ENCODE measurements around the gene ATF3. TPM values are rescaled to one million over a fixed set of nuclear protein-coding genes. Genes with fewer than 3 reads are reported as not detected.

The ATF3 gene
- total RNA-seq, 1 donor from 2014 or later: 15.4 TPM

- intact Hi-C loops (cut with DNase I): no loop called here
- ATAC-seq (ENCODE audit: poor library complexity): no peak
- DNase-seq: no peak
Observed at GRCh38 chr1:212620293-212620692, 11.7 kb downstream of the ATF3 start.

- intact Hi-C loops (cut with DNase I): no loop called here
- no peak for ATAC-seq (ENCODE audit: poor library complexity)
Observed at GRCh38 chr1:212621043-212621948, 12.7 kb downstream of the ATF3 start.

GRCh38 chr1:212621949-212622305 lies 13.4 kb downstream of the ATF3 start:
- ATAC-seq (ENCODE audit: poor library complexity): no peak
- no peak for DNase-seq
- intact Hi-C loops (cut with DNase I): no loop called here

More at GRCh38 chr1:212621043-212621948, 12.7 kb downstream of the ATF3 start:
- no peak for DNase-seq

- ATAC-seq (ENCODE audit: poor library complexity): no peak
- DNase-seq: no peak
- intact Hi-C loops (cut with DNase I): no loop called here
Observed at GRCh38 chr1:212622467-212622866, 13.9 kb downstream of the ATF3 start.

- ATAC-seq (ENCODE audit: poor library complexity) (no peak), DNase-seq (no peak)
- intact Hi-C loops (cut with DNase I): no loop called here
Observed at GRCh38 chr1:212622906-212623305, 14.3 kb downstream of the ATF3 start.

- ATAC-seq (ENCODE audit: poor library complexity) (no peak), DNase-seq (no peak)
- intact Hi-C loops (cut with DNase I): no loop called here
Observed at GRCh38 chr1:212623603-212624002, 15.0 kb downstream of the ATF3 start.

- DNase-seq (no peak), ATAC-seq (ENCODE audit: poor library complexity) (no peak)
- intact Hi-C loops (cut with DNase I): no loop called here
Observed at GRCh38 chr1:212624976-212625501, 16.5 kb downstream of the ATF3 start.

- intact Hi-C loops (cut with DNase I): no loop called here
- no peak for DNase-seq
- no peak for ATAC-seq (ENCODE audit: poor library complexity)
Observed at GRCh38 chr1:212625781-212626450, 17.4 kb downstream of the ATF3 start.

- intact Hi-C loops (cut with DNase I): no loop called here
- no peak for ATAC-seq (ENCODE audit: poor library complexity)
- DNase-seq: no peak
Observed at GRCh38 chr1:212628046-212628445, 19.5 kb downstream of the ATF3 start.

GRCh38 chr1:212628813-212629415 lies 20.4 kb downstream of the ATF3 start:
- no peak for DNase-seq
- no peak for ATAC-seq (ENCODE audit: poor library complexity)
- intact Hi-C loops (cut with DNase I): no loop called here

- ATAC-seq (ENCODE audit: poor library complexity) (no peak), DNase-seq (no peak)
- intact Hi-C loops (cut with DNase I): loop anchor here (5.0 kb wide), 1 partner anchor 152 kb away; no protein-coding TSS in a partner anchor
Observed at GRCh38 chr1:212629450-212630157, 21.0 kb downstream of the ATF3 start.

- peak; percentile 93 for ATAC-seq (ENCODE audit: poor library complexity)
- intact Hi-C loops (cut with DNase I): loop anchor here (5.0 kb wide), 1 partner anchor 153 kb away; no protein-coding TSS in a partner anchor
- DNase-seq: peak; percentile 75
Observed at GRCh38 chr1:212630158-212630900, 21.8 kb downstream of the ATF3 start.

GRCh38 chr1:212633161-212633560 lies 24.6 kb downstream of the ATF3 start:
- DNase-seq: no peak
- ATAC-seq (ENCODE audit: poor library complexity): no peak
- intact Hi-C loops (cut with DNase I): loop anchor here (5.0 kb wide), 1 partner anchor 156 kb away; no protein-coding TSS in a partner anchor

- intact Hi-C loops (cut with DNase I): loop anchor here (5.0 kb wide), 1 partner anchor 157 kb away; no protein-coding TSS in a partner anchor
Observed at GRCh38 chr1:212634252-212634651, 25.7 kb downstream of the ATF3 start.

GRCh38 chr1:212635141-212635631 lies 26.6 kb downstream of the ATF3 start:
- DNase-seq: no peak
- ATAC-seq (ENCODE audit: poor library complexity): no peak
- intact Hi-C loops (cut with DNase I): no loop called here

More at GRCh38 chr1:212634252-212634651, 25.7 kb downstream of the ATF3 start:
- no peak for ATAC-seq (ENCODE audit: poor library complexity)
- DNase-seq: no peak

- ATAC-seq (ENCODE audit: poor library complexity): peak; percentile 9
- intact Hi-C loops (cut with DNase I): no loop called here
- DNase-seq: no peak
Observed at GRCh38 chr1:212637902-212638301, 29.3 kb downstream of the ATF3 start.

GRCh38 chr1:212638492-212639151 lies 30.1 kb downstream of the ATF3 start:
- ATAC-seq (ENCODE audit: poor library complexity) (peak; percentile 83), DNase-seq (no peak)
- intact Hi-C loops (cut with DNase I): no loop called here
